ENCODE measurements around the gene RANBP17. TPM values are rescaled to one million over a fixed set of nuclear protein-coding genes. Genes with fewer than 3 reads are reported as not detected.

Gene RANBP17
- total RNA-seq, 4 donors from 2014 or later, result 9.8 to 20.8 (median 10.3) TPM

DNA sequence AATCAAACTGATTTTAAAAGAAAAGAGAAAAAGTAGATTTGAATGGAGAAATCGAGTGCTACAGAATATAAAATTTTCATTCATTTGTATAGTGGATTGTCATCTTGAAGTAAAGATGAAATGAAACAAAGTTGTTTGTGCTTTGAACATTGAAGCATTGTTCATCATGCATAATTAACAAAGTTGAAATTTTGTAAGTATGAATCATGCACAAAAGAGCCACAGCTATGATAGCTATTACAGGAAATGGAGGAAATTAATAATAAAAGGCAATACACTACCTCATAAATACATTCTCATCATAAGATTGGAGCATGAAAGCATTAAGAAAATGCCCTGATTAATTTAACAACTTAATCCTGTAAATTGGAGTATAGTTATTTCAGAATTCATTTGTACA lies 293.8 kb downstream of the RANBP17 start:
- TF ChIP-seq, protein P1, sequence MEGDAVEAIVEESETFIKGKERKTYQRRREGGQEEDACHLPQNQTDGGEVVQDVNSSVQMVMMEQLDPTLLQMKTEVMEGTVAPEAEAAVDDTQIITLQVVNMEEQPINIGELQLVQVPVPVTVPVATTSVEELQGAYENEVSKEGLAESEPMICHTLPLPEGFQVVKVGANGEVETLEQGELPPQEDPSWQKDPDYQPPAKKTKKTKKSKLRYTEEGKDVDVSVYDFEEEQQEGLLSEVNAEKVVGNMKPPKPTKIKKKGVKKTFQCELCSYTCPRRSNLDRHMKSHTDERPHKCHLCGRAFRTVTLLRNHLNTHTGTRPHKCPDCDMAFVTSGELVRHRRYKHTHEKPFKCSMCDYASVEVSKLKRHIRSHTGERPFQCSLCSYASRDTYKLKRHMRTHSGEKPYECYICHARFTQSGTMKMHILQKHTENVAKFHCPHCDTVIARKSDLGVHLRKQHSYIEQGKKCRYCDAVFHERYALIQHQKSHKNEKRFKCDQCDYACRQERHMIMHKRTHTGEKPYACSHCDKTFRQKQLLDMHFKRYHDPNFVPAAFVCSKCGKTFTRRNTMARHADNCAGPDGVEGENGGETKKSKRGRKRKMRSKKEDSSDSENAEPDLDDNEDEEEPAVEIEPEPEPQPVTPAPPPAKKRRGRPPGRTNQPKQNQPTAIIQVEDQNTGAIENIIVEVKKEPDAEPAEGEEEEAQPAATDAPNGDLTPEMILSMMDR (IDR thresholded peaks at IDR 0.05), result no peak
- TF ChIP-seq POLR2A (IDR thresholded peaks at IDR 0.05), result no peak
- no peak for DNase-seq

DNA sequence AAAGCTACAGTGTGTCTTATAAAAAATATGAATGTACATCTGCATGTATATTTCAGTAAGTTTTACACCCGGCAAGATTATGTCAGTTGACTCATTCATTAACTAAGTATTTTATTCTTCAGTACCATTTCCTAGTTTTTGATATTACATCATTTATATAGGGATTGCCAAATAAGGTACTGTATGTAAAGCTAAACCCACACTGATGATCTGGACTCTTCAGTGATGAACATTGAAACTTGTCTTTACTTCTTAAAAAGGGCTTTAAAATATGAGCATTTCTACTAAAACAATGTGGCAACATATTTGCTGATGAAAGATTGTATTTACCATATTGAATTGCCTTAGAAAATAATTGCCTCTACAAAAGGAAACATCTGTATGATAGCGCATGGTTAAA lies 295.5 kb downstream of the RANBP17 start:
- H3K9me3 ChIP-seq, result no peaks in the 10 kb centered on the region
- H3K4me3 ChIP-seq, result no peak overlapping the region
- no peak overlapping the region for H3K27ac ChIP-seq
- H3K27me3 ChIP-seq, result no peaks in the 10 kb centered on the region
- no peaks in the 10 kb centered on the region for H3K4me1 ChIP-seq
- no peak for TF ChIP-seq POLR2A (IDR thresholded peaks at IDR 0.05)
- TF ChIP-seq, protein P1 (IDR thresholded peaks at IDR 0.05), result no peak
- DNase-seq, result no peak
- H3K36me3 ChIP-seq, result no peaks in the 10 kb centered on the region

More for the DNA sequence above, 293.8 kb downstream of the RANBP17 start:
- H3K4me3 ChIP-seq, result no peak overlapping the region
- no peaks in the 10 kb centered on the region for H3K36me3 ChIP-seq
- H3K27ac ChIP-seq, result no peak overlapping the region
- no peaks in the 10 kb centered on the region for H3K9me3 ChIP-seq
- no peaks in the 10 kb centered on the region for H3K27me3 ChIP-seq
- no peaks in the 10 kb centered on the region for H3K4me1 ChIP-seq

- Histone ChIP-seq H3K4me3 (no peak overlapping the region), H3K9me3 (no peaks in the 10 kb centered on the region), H3K36me3 (no peaks in the 10 kb centered on the region), H3K4me1 (no peaks in the 10 kb centered on the region), H3K27me3 (no peaks in the 10 kb centered on the region), H3K27ac (no peak overlapping the region)
- no peak for DNase-seq
- TF ChIP-seq, protein P1 (IDR thresholded peaks at IDR 0.05), result no peak
- TF ChIP-seq POLR2A (IDR thresholded peaks at IDR 0.05), result no peak
Measured at GRCh38 chr5:171157775-171158174, 296.0 kb downstream of the RANBP17 start.

GRCh38 chr5:171158581-171158980 lies 296.8 kb downstream of the RANBP17 start:
- Histone ChIP-seq H3K27me3 (no peaks in the 10 kb centered on the region), H3K36me3 (no peaks in the 10 kb centered on the region), H3K4me1 (no peaks in the 10 kb centered on the region), H3K4me3 (no peak overlapping the region), H3K9me3 (no peaks in the 10 kb centered on the region), H3K27ac (no peak overlapping the region)
- no peak for DNase-seq
- TF ChIP-seq, protein P1 (IDR thresholded peaks at IDR 0.05), result no peak
- TF ChIP-seq POLR2A (IDR thresholded peaks at IDR 0.05), result no peak

DNA sequence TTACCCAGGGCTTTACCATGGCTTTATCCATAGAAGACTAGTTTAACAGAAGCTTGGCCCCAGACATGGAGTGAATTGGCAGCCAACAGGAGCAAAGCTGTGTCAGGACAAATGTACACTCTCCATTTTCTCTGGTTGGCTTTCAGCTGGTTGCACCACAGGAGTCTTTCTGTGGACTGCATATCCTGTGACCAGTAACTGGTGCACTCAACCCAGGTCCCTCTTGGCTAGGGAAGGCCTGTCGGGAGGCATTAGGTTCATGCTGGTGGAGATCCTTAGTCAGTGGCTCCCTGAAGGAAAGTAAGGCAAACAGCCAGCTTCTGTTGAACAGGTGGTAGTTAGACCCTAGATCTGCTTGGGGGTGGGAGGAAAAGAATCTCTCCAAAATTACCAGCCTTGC lies 300.3 kb downstream of the RANBP17 start:
- Histone ChIP-seq H3K4me3 (no peak overlapping the region), H3K9me3 (no peaks in the 10 kb centered on the region), H3K4me1 (no peaks in the 10 kb centered on the region), H3K27me3 (no peaks in the 10 kb centered on the region), H3K27ac (no peak overlapping the region), H3K36me3 (no peaks in the 10 kb centered on the region)
- DNase-seq, result no peak
- TF ChIP-seq, protein P1 (IDR thresholded peaks at IDR 0.05), result no peak
- TF ChIP-seq POLR2A (IDR thresholded peaks at IDR 0.05), result no peak

GRCh38 chr5:171162596-171162995 lies 300.8 kb downstream of the RANBP17 start:
- H3K27ac ChIP-seq, result no peak overlapping the region
- H3K4me1 ChIP-seq, result no peaks in the 10 kb centered on the region
- no peaks in the 10 kb centered on the region for H3K9me3 ChIP-seq
- no peak overlapping the region for H3K4me3 ChIP-seq
- no peaks in the 10 kb centered on the region for H3K36me3 ChIP-seq
- no peaks in the 10 kb centered on the region for H3K27me3 ChIP-seq
- no peak for DNase-seq
- TF ChIP-seq, protein P1 (IDR thresholded peaks at IDR 0.05), result no peak
- no peak for TF ChIP-seq POLR2A (IDR thresholded peaks at IDR 0.05)
